Fibroblast of skin of right biceps (primary cell): Measurements from ENCODE around the gene TAOK1.

ENCODE experiments used
- DNase-seq: peaks from one replicate; pipeline ENCODE4 v3.0.0-alpha.2; 2013

TAOK1 gene

GRCh38 chr17:29572691-29573557 is 182.8 kb downstream of the TAOK1 start:
- peak; percentile 61 for DNase-seq

GRCh38 chr17:29573558-29573869 is 183.4 kb downstream of the TAOK1 start:
- DNase-seq, result no peak

- no peak for DNase-seq
These were observed 183.9 kb downstream of the TAOK1 start for GRCh38 chr17:29573871-29574731.

GRCh38 chr17:29574732-29575510 is 184.8 kb downstream of the TAOK1 start:
- DNase-seq, result no peak

GRCh38 chr17:29575511-29576213 is 185.5 kb downstream of the TAOK1 start:
- no peak for DNase-seq

- DNase-seq, result no peak
These were observed 186.2 kb downstream of the TAOK1 start for GRCh38 chr17:29576214-29577000.

- no peak for DNase-seq
These were observed 186.8 kb downstream of the TAOK1 start for GRCh38 chr17:29577001-29577370.

GRCh38 chr17:29577385-29578211 is 187.4 kb downstream of the TAOK1 start:
- no peak for DNase-seq

- no peak for DNase-seq
These were observed 188.7 kb downstream of the TAOK1 start for GRCh38 chr17:29578626-29579485.

GRCh38 chr17:29579866-29580771 is 190.0 kb downstream of the TAOK1 start:
- peak; percentile 81 for DNase-seq

- no peak for DNase-seq
These were observed 191.6 kb downstream of the TAOK1 start for GRCh38 chr17:29581583-29582253.

GRCh38 chr17:29582254-29582765 is 192.1 kb downstream of the TAOK1 start:
- DNase-seq, result no peak

- DNase-seq, result no peak
These were observed 192.6 kb downstream of the TAOK1 start for GRCh38 chr17:29582772-29583171.

GRCh38 chr17:29583324-29584248 is 193.4 kb downstream of the TAOK1 start:
- DNase-seq, result no peak

GRCh38 chr17:29584452-29585079 is 194.4 kb downstream of the TAOK1 start:
- no peak for DNase-seq

GRCh38 chr17:29585080-29585751 is 195.1 kb downstream of the TAOK1 start:
- no peak for DNase-seq
